Right forelimb (tissue), 1 donor: ENCODE results near the gene RBM44.
"Not testable (repeated sequence)": the region's sequence is repeated elsewhere in the genome, so short reads cannot be mapped to it uniquely, and the experiment has no call there.

ENCODE experiments used
- DNase-seq: peaks from one replicate; pipeline ENCODE4 v3.0.0-alpha.2; 2018

Gene RBM44

DNA sequence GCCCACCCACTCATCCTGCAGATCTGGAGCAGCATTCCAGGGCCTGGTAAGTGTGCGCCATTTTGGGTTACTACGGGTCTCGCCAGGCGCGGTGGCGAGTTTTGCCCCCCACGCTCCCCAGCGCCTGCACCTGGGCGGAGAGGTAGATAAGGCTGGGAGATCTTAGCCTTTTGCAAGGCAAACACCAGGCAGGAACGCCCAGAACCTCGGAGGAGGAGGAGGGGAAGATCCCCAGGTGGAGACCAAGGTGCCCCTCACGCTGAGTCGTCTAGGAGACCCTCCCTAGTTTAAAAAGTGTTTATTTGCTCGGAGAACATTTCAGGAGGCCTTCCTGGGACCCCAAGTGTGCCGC lies 60.5 kb downstream of the RBM44 start:
- peak; percentile 31 for DNase-seq

DNA sequence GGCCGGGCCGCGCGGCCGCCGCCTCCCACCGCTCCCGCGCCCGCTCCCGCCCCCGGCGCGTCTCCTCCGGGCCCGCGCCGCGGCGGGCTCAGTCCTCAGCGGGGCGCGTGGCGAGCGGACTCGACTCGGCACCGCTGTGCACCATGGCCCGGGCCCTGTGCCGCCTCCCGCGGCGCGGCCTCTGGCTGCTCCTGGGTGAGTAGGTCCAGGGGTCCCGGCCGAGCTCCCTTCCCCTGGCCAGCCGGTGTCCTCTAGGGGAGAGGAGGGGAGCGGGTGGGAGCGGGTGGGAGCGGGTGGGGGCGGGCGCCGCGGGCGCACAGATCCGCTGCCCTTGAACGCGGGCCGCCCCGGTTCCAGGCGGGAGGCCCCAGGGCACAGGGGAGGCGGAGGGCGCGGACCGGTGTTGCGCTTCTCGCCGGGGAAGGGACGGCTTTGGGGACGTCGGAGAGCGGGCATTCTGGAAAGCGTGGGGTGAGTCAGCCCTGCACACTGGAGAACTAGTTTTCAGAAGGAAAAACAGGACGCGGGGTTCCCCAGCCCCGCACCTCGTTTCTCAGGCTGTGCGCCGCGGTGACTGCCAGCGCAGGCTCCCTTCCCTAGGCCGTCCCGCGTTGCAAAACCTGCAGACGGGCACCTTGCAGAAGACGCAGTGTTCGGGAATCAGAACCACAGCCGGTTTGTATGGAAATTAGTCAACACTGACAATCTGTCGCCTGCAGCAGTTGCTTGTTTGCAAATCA lies 61.1 kb downstream of the RBM44 start, which contains the start of gene RAMP1:
Gene RAMP1 (plus strand): TSS at position 91 of the 740 bp plus-strand sequence. CDS start 53 bp downstream, at position 144.
- peak; percentile 45 for DNase-seq

DNA sequence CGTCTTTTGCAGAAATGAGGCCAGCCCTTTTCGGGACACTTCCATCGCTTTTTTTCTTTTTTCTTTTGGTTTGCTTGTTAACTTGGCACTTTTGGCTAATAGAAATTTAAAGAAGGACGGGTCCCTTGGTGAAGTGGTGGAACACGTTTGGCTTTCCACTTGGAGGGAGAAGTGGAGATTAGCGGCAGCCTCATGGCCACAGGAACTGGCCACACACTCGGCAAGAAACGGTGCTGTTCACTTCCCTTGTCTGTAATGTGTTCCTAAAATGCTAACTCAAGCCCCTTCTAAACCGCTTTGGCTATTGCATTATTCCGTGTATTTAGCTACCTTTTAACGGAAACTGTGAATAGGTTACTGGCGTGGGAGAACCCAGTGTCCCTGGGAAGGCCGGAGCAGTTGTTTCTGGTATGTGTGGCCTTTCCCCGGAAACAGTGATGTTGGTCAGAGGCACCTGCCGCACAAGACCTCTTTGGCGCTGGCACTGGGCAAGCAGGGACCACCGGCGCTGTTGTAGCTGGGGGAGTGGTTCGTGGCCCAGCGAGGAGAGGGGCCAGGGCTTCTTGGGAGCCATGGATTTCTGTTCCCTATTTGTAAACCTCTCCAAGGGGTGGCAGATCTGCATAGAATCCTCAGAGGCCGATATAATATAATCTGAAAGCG lies 61.8 kb downstream of the RBM44 start:
- DNase-seq, result peak; percentile 40

DNA sequence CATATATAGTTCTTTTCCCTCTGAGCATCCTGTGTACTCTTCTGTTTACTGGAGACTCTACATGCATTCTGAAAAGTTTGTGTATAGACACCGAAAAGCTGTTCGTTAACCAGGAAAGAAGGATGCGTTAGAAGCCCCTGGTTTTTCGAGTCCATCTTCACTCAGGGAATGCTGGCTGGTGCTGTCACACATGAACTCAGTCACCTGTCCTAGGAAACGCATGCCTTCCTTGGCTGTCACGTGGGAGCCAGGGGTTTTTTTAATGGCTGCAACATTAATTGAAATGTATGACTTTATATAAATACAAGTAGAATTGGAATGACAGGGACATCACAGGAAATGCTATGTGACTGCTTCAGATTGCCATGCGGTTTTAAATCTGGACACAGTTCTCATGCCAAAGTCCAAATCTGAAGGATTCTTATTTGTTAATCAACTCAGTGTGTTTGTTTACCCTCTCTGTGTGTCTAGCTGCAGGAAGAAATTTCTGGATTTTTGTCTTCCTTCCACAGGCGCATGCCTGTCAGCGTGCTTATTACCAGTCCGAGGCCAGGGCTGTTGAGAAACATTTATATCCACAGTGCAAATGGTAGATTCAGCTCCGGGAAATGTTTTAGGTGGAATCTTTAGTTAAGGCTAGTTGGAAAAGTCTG lies 63.4 kb downstream of the RBM44 start:
- no peak for DNase-seq

DNA sequence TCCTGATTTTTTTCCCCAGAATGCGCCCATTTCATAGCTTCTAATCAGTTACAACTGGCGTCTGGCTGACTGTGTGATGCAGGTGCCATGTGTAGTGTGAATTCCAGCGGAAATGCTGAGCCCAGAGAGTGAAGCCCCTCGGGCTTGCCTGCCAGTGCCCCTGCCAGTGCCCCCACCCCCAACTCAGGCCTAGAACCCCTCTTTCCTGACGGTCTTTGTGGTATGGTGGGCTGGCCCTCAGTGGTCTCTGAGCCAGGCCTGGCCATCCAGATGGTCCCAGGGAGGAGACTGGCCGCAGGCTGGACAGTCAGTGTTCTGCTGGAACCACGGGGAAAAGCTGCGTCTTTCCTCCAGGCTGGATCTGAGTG lies 63.9 kb downstream of the RBM44 start:
- DNase-seq, result no peak

DNA sequence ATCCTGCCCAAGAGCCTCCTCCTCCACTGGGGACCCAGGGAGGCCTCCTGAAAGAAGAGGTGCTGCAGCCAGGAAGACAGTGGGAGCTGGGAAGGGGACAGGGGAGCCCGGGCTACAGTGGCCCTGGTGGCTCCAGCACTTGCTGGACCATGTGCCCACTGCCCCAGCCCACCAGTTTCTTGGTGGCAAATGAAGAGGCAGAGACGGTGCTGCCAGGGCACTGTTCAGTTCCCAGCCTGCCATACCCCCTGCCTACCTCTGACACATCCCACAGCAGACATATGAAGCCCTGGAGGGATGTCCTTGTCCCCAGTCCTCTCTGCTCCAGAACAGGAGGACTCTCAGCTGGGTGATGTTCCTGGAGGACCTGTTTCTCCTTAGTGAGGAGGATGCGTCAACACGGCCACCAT lies 64.5 kb downstream of the RBM44 start:
- DNase-seq, result no peak

DNA sequence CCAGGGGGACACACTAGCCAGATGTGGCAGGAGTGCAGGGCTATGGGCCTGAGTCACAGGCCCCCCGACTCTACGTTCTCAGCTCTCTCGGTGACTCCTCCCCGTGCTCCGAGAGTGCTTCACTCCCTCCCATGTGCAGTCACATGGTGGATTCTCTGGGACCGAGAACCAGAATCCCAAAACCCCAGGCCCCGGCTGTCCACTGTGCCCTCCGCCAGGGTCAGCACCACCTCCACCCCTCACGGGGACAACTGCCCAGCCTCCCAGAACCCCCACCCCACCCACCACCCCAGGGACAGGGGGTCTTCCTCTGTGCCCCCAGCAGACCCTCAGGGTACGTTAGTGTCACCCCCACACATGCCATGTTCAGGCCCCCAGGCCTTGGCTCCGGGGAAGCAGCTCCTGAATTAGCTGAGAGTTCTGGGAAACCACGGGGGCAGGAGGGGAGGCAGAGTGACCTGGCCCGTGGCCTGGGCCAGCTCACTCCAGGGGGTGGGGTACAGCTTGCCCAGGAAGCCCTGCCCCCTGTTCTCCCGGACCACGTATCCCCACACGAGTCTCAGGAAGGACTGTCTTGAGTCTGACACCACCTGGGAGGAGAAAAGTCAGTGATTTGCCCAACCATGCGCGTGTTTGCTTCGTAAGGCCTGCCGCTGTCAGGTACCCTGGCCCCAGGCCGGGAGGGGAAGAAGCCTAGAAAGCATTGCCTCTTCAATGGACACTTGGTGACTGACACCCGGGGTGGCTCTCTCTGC lies 65.3 kb downstream of the RBM44 start:
- peak; percentile 26 for DNase-seq

DNA sequence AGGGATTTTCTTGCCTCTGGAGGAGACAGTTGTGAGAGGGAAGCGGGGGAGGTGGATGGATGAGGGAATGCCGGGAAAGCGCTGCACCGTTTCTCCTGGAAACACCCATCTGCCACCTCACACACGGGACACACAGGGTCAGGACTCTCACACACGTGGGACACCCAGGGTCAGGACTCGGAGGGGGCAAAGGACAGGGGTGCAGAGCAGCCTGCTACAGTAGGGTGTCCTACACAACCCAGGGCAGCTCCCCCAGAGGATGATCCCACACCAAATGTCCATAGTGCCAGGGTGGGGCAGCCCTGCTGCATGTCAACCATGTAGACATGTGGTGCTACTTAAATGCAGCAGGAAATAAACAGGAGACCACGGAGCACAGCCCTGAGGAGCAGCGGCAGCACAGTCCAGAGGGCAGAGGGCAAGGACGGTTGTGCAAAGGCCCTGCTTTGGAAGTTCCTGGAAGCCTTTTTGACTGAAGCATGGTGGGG lies 65.9 kb downstream of the RBM44 start:
- DNase-seq, result peak; percentile 34

DNA sequence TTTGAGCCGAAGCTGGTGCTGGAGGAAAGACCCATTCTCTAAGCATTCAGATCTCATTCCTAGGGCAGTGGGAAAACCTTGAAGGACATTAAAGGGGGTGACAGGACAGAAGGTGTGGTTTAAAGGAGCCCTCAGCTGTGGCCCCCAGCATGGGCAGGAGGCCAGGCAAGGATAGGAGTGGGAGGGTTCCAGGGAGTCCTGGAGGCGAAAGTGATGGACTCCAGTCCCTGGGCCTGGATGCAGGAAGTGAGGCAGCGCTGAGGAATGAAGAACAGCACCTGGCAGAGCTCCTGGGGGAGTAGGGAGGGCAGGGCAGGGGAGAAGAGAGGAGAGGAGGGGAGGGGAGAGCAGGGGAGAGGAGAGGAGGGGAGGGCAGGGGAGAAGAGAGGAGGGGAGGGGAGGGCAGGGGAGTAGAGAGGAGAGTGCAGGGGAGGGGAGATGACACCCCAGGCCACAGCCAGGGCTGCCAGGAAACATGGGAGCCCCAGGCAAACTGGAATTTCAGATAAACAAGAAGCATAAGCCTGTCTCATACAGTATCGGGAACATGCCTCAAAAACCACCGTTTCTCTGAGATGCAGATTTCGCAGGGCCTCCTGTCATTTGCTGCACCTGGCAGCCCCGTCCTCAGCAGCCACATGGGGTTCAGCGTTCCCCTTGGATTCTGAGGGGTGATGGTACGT lies 66.5 kb downstream of the RBM44 start:
- peak; percentile 22 for DNase-seq

DNA sequence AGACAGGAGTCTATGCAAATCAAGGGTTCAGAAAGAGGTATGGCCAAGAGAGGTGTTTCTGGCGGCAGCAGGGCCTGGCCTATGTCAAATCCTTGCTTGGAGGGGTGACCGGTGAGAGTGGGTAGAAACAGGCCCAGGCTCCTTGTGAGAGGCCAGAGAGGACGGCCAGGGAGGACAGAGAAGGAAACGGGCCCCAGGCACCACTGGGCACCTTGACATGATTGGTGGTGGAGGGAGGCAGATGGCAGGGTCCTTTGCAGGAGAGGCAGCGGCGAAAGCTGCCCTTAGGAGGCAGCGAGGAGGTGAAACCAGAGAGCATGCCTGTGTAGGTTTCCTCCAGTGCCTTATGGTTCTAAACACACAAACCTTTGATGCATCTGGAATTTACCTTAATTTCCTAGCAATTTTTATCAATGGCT lies 67.1 kb downstream of the RBM44 start:
- DNase-seq, result no peak

DNA sequence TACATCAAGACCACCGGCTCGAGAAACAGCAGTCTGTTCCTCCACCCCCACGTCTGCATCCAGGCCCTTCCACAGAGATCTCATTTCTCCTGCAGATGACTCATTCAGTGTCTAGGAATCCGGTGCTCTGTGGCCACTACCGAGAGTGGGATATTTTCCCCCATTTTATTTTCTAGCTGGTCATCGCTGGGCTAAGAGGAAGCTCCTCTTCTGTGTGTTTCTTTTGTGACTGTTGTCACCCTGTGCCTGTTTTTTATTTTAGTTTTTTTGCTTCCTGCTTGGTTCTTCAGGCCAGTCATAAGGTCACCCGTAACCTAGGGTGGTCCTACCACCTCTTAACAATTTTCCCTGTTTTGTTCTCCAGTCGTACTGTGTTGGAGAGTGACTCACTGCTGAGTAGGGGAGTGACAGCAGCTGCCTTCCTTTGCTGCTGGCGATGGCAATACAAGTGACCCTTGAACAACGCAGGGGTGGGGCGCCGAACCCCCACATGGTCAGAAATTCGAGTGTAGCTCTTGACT lies 67.6 kb downstream of the RBM44 start:
- peak; percentile 21 for DNase-seq

DNA sequence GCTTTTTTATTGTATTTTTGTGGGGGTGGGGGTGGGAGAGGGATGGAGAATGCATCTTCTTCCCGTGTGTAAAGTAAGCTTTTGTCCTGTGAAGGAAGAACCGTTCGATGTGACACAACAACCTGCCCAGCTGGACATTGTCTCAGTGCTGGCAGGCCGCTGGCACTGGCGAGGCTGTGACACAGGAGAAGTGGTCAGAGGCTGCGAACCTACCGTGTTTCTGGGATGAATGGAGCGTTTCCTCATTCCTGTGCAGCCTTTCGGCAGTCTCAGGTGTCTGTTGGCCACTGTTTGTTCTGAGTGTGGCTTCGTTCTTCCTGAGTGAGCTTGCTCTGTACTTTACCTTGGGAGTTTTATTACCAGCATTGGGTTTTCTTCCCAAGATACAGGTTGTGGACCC lies 68.9 kb downstream of the RBM44 start:
- no peak for DNase-seq

DNA sequence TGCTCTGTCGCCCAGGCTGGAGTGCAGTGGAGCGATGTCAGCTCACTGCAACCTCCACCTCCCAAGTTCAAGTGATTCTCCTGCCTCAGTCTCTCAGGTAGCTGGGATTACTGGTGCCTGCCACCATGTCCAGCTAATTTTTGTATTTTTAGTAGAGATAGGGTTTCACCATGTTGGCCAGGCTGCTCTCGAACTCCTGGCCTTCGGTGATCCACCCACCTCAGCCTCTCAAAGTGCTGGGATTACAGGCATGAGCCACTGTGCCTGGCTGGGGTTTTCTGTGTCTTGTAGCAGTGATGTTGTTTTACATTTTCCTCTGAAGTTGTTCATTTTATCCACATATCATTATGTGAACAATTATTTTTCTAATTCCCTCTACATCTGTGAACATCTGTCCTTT lies 69.5 kb downstream of the RBM44 start:
- DNase-seq, result not testable (repeated sequence)

DNA sequence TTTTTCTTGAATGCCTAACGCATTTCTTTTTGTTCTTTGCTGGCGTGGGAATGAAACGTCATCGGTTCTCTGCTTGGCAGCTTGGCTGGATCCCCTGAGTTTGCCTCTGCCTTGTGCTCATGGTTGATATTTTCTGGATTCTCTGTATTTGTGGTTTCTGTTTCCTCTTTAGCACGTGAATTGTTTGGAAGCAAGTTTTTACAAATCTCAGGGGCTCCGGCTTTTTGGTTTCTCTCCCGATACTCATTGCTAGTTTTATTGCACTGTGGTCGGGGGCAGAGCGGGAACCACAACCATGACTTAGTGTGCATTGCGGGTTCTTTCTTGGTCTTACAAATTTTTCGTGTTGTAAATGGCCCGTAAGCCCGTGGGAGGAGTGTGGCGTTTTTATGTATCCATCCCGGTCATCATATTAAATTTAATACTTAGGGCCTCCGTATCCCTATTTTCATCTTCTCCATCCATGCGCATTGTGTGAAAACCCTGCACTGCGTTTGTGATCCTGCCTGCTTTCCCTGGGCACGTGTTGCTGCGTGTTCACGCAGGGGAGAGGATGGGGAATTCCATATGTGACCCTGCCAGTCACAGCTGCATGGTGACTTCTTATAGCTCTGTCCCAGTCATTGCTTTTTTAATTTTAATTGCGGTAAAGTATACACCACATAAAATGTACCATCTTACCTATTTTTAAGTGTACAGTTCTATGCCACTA lies 70.2 kb downstream of the RBM44 start:
- no peak for DNase-seq

DNA sequence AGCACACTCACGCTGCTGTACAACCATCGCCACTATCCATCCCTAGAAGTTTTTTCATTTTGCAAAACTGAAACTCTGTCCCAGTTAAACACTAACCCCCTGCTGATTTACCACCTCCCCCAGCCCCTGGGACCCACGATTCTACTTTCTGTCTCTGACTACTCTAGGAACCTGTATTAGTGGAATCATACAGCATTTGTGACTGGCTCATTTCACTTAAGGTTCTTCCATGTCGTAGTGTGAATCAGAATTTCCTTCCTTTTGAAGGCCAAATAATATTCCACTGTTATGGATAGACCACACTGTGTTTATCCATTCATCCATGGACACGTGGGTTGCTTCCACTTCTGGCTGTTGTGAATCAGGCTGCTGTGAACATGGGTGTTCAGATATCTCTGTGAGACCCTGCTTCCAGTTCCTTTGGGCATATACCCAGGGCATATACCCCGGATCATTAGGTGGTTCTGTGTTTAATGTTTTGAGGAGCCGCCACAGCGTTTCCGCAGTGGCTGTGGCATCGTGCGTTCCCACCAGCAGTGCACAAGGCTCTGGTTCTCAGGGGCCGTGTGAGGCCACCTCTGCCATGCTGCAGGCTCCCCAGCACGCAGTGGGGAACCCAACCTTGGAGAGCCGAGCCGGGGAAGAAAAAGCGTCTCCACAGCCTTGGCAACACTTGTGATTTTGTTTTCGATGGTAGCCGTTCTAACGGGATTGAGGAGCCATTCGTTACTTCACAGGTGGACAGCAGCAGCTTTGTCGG lies 70.9 kb downstream of the RBM44 start:
- DNase-seq, result no peak

DNA sequence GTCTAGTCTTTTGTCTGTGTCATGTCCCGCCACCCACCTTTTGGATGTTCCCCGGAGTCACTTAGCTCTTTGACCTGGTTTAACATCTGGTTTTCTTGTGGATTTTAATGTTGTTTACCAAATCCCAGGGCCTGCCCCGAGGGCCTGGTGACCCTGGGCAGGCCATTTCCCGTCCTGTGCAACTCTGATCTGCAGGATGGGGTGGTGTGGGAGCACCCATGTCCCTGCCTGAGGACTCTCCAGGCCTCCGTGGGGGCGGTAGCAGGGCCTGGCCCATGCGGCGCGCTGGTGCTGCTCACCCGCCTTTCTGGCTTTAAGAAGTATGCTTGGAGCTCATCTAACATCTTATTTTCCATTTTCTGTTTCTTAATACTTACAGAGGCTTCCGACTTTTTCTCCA lies 71.5 kb downstream of the RBM44 start:
- no peak for DNase-seq

DNA sequence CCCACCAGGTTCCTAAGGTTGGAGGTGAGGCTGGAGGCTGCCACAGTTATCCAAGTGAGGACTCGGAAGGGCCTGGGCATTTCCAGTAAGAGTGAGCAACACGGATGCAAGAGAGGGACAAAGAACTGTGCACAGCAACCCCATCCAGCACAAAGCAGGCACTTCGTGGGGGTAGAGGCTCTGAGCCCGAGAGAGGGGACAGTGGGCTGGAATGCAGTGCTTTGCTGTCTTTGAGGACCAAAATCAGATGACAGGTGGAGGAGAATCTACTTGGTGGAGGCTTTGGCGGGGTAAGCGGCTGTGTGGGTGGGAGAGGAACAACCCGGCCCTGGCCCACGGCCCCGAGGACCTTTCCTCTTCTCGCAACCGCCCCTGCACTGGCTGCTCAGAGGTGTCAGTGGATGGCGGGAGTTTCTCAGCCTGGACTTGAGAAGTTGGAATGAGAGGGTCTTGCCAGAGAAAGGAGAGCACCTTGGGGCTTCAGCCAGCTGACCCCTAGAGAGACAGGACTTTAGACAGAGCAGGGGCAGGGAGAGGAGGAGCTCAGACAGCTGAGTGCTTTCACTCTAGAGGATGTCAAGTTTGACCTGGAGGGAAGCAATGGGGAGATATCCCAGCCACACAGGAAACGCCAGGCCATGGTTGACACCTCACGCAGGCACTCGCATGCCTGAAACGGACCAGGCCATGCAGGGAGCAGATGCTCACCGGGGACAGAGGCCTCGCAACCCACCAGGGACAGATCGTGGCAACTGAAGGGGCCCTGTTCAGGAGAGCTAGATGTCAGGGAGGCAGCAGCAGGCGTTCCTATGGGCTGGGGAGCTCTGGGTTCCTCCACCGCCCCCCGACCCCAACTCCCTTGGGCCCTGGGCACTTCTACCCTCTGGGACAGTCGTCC lies 72.4 kb downstream of the RBM44 start:
- no peak for DNase-seq

DNA sequence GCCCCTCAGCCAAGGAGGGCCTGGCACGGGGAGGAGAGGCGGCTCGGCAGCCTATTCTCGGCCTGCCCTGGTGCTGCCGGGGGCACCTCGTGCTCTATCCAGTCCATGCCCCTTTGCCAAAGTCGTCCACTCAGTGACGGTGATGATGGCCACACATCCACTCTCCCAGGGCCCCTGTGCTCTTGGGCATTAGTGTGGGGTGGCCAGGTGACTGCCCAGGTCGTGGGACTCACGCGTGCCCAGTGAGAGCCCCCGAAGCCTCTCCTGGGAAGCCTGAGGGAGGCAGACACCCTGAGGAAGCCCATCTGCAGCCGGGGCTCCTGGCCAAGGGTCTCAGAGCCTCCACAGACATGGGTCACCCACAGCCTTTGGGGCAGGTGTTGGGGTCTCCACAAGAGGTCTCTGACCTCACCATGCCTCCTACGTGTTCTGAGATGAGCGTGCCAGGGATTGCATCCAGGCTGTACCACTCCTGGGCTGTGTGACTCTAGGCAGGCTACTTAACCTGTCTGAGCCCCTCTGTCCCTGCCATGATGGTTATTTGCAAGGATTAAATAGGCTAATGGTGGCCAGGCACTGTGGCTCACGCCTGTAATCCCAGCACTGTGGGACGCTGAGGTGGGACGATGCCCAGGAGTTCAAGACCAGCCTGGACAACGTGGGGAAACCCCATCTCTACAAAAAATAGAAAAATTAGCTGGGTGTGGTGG lies 73.8 kb downstream of the RBM44 start:
- DNase-seq, result no peak

DNA sequence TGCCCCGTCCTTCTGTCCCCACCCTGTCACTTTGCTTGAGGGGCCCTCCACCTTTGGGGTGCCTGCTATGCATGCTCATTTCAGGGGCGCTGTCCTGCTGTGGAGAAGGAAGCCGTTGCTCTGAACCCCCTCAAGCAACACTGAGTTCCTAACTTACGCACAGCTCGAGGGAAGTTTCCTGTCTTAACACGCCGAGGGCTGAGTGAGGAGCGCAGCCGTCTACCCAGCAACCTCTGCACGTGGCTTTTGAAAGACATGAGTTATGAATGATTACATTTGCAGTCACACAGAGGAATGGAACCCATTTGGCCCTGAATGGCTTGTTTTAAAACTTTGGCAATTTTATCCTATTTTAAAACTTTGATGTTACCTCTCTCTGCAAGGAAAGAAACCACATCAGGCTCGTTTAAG lies 74.8 kb downstream of the RBM44 start:
- no peak for DNase-seq
